COR-L47 (cell line): Measurements from ENCODE around the gene EMC7.
"Not testable (repeated sequence)": the region's sequence is repeated elsewhere in the genome, so short reads cannot be mapped to it uniquely, and the experiment has no call there.

ENCODE experiments used
- DNase-seq: peaks from one replicate; lab custom pipeline; 2025; lab: John Stamatoyannopoulos, UW

The EMC7 gene

GRCh38 chr15:34084086-34084485 lies 17.6 kb downstream of the EMC7 start:
- no peak for DNase-seq

- no peak for DNase-seq
These were observed 21.8 kb downstream of the EMC7 start for GRCh38 chr15:34079904-34080303.

GRCh38 chr15:34078900-34079299 lies 22.8 kb downstream of the EMC7 start:
- no peak for DNase-seq

- no peak for DNase-seq
These were observed 24.9 kb downstream of the EMC7 start for GRCh38 chr15:34076785-34077184.

- no peak for DNase-seq
These were observed 31.7 kb downstream of the EMC7 start for GRCh38 chr15:34070003-34070402.

- DNase-seq = no peak
These were observed 35.7 kb downstream of the EMC7 start for GRCh38 chr15:34065941-34066340.

GRCh38 chr15:34065261-34065660 lies 36.4 kb downstream of the EMC7 start:
- DNase-seq = no peak

- DNase-seq = no peak
These were observed 37.2 kb downstream of the EMC7 start for GRCh38 chr15:34064438-34064837.

- DNase-seq = no peak
These were observed 41.7 kb downstream of the EMC7 start for GRCh38 chr15:34059946-34060345.

GRCh38 chr15:34059476-34059875 lies 42.2 kb downstream of the EMC7 start:
- no peak for DNase-seq

GRCh38 chr15:34056911-34057310 lies 44.8 kb downstream of the EMC7 start:
- DNase-seq = no peak

- no peak for DNase-seq
These were observed 45.6 kb downstream of the EMC7 start for GRCh38 chr15:34055868-34056595.

- DNase-seq = no peak
These were observed 47.5 kb downstream of the EMC7 start for GRCh38 chr15:34054081-34054707.

- DNase-seq = not testable (repeated sequence)
These were observed 51.3 kb downstream of the EMC7 start for GRCh38 chr15:34050385-34050784.

- DNase-seq = no peak
These were observed 52.5 kb downstream of the EMC7 start for GRCh38 chr15:34049112-34049511.

- DNase-seq = no peak
These were observed 53.5 kb downstream of the EMC7 start for GRCh38 chr15:34047893-34048775.

GRCh38 chr15:34046471-34047145 lies 55.1 kb downstream of the EMC7 start:
- no peak for DNase-seq

GRCh38 chr15:34043813-34044212 lies 57.8 kb downstream of the EMC7 start:
- no peak for DNase-seq

- no peak for DNase-seq
These were observed 58.3 kb downstream of the EMC7 start for GRCh38 chr15:34043391-34043790.

GRCh38 chr15:34039790-34040113 lies 61.9 kb downstream of the EMC7 start:
- no peak for DNase-seq

GRCh38 chr15:34038871-34039789 lies 62.5 kb downstream of the EMC7 start, which contains the start of gene AVEN:
TSS of gene AVEN (minus strand) at chr15:34039204. CDS start at chr15:34039046, 158 bp downstream.
- peak; percentile 51 for DNase-seq
